Measurements from ENCODE around the gene PKNOX2.

The PKNOX2 gene

GRCh38 chr11:125329786-125330185 is 165.2 kb downstream of the PKNOX2 start:
- Histone ChIP-seq H3K4me3 (replicated peaks; ENCODE audit: insufficient read depth, low read length) (no peak overlapping the region), H3K27me3 (ENCODE audit: insufficient read depth, poor library complexity, severe bottlenecking) (no peaks in the 10 kb centered on the region), H3K27ac (replicated peaks) (no peak overlapping the region)
- DNase-seq (ENCODE audit: low read depth in 1 of 2, low spot score in 1 of 2): no peak
- TF ChIP-seq POLR2AphosphoS5 (IDR thresholded peaks at IDR 0.05; ENCODE audit: low read depth): no peak
- no peak for TF ChIP-seq REST (IDR thresholded peaks at IDR 0.05; ENCODE audit: insufficient replicate concordance, low read depth)
- TF ChIP-seq CTCF (IDR thresholded peaks at IDR 0.05; ENCODE audit: insufficient read depth, low read length): no peak
- TF ChIP-seq GABPA (IDR thresholded peaks at IDR 0.05; ENCODE audit: low read depth): no peak
- TF ChIP-seq SPI1 (IDR thresholded peaks at IDR 0.05; ENCODE audit: borderline replicate concordance, low read depth): no peak

GRCh38 chr11:125330462-125331325 is 166.1 kb downstream of the PKNOX2 start:
- H3K27ac ChIP-seq (replicated peaks): no peak overlapping the region
- no peak overlapping the region for H3K4me3 ChIP-seq (replicated peaks; ENCODE audit: insufficient read depth, low read length)
- no peak for DNase-seq (ENCODE audit: low read depth in 1 of 2, low spot score in 1 of 2)
- TF ChIP-seq GABPA (IDR thresholded peaks at IDR 0.05; ENCODE audit: low read depth) (no peak), POLR2AphosphoS5 (IDR thresholded peaks at IDR 0.05; ENCODE audit: low read depth) (no peak), CTCF (IDR thresholded peaks at IDR 0.05; ENCODE audit: insufficient read depth, low read length) (no peak), SPI1 (IDR thresholded peaks at IDR 0.05; ENCODE audit: borderline replicate concordance, low read depth) (no peak), REST (IDR thresholded peaks at IDR 0.05; ENCODE audit: insufficient replicate concordance, low read depth) (no peak)
- no peaks in the 10 kb centered on the region for H3K27me3 ChIP-seq (ENCODE audit: insufficient read depth, poor library complexity, severe bottlenecking)

- Histone ChIP-seq H3K4me3 (replicated peaks; ENCODE audit: insufficient read depth, low read length) (no peak overlapping the region), H3K27ac (replicated peaks) (no peak overlapping the region), H3K27me3 (ENCODE audit: insufficient read depth, poor library complexity, severe bottlenecking) (no peaks in the 10 kb centered on the region)
- DNase-seq (ENCODE audit: low read depth in 1 of 2, low spot score in 1 of 2): no peak
- TF ChIP-seq SPI1 (IDR thresholded peaks at IDR 0.05; ENCODE audit: borderline replicate concordance, low read depth) (no peak), REST (IDR thresholded peaks at IDR 0.05; ENCODE audit: insufficient replicate concordance, low read depth) (no peak), POLR2AphosphoS5 (IDR thresholded peaks at IDR 0.05; ENCODE audit: low read depth) (no peak), GABPA (IDR thresholded peaks at IDR 0.05; ENCODE audit: low read depth) (no peak), CTCF (IDR thresholded peaks at IDR 0.05; ENCODE audit: insufficient read depth, low read length) (no peak)
Observed at GRCh38 chr11:125331357-125332035, 166.9 kb downstream of the PKNOX2 start.
